Stimulated activated CD8-positive, alpha-beta memory T cell treated with anti-CD3 and anti-CD28 coated beads, Interleukin-12 subunit alpha, Interleukin-12 subunit beta, amount 100 ng/mL, for 24 hours (primary cell): ENCODE data around the gene LSM14B.
"Not testable (repeated sequence)": the region's sequence is repeated elsewhere in the genome, so short reads cannot be mapped to it uniquely, and the experiment has no call there.

Experiments used
- DNase-seq: peaks from one replicate; pipeline ENCODE4 v3.0.0-alpha.2; 2020; ENCODE audit errors: extremely low read depth

The LSM14B gene

DNA sequence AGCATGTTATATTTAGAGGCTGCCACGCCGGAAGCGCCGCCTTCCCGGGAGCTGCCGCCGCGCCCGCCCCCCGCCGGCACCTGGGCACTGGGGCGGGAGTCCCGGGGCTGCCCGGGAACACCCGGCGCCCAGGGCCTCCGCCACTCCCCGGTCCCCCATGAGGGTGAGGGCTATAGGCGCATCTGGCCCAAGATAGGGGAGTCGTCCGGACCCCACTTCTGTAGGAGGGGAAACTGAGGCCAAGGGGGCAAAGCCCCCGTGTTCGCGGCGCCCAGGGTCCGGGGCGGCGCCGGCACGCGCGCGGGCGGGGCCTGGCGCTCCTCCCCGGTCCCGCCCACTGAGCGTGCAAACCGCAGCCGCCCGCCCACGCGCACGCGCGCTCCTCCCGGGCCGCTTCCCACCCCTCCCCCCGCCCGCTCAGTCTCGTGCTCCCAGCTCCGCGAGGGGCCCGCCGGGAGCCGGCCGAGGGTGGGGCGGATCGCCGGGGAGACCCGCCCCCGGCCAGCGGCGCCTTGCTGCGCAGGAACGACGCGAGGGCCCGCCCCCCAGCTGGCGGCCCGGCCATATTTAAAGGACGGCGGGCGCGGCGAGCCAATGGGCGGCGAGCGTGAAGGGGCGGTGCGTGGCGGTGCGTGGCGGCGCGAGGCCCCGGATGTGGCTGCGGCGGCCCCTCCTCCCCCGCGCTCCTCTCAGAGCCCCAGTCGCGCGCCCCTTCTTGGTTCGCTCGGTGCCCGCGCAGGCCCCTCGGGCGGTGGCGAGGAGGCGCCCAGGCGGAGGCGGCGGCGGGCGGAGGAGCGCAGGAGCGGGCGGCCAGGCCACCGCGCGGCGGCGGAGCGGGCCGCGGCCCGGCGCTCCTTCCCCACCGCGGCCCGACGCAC is at the start of gene LSM14B:
TSS of gene LSM14B (plus strand) at position 700 of the 878 bp plus-strand sequence. CDS start 192 bp downstream, outside the sequence.
- DNase-seq = peak; percentile 93

DNA sequence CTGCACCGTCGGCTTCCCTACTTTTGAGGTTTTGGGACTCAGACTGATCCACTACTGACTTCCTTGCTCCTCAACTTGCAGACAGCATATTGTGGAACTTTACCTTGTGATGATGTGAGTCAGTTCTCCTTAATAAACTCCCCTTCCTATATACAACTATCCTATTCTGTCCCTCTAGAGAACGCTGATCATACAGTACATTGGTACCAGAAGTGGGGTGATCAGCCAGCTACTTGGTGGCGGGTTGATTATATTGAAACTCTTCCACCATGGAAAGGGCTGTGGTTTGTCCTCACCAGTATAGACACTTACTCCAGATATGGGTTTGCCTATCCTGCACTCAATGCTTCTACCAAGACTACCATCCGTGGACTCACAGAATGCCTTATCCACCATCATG is 49.0 kb upstream of the LSM14B start:
- no peak for DNase-seq

DNA sequence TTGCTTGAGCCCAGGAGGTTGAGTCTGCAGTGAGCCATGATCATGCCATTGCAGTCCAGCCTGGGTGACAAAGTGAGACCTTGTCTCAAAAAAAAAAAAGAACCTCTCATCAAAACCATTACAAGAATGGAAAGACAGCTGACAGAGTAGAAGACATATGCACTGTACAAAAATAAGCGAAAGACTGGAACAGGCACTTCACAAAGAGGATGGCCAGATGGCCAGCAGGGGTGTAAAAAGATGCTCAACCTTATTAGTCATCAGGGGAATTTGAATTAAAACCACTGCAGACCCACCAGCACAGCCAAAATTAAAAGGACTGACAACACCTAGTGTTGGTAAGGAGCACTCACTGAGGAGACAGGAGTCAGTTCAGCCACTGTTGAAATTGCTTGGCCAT is 43.1 kb upstream of the LSM14B start:
- no peak for DNase-seq

DNA sequence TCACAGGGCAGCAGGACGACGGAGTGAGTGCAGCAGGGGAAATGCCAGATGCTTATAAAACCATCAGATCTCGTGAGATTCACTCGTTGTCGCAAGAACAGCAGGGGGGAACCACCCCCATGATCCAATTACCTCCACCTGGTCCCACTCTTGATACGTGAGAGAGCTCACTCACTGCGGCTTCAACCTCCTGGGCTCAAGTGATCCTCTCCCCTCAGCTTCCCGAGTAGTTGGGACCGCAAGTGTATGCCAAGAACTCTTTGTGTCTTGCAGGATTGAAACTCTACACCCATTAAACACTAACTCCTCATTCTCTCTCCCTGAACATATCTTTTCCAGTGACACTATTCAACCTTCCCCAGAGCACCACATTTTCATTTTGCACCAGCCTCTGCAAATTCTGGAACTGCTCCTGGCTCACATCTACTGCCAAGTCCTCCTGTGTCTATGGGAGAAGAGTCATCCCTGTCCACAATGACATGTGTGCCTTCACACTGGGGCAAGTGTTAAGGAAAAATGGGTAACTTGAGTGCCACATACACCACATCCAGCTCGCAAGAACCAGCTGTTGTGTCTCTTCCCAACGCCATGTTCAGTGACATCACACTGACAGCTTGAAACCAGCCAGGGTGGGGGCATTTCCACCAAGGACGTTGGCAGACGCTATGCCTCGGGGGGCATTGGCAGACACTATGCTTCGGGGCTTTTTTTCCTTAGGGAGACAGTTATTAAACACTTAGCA is 41.9 kb upstream of the LSM14B start:
- DNase-seq = no peak

DNA sequence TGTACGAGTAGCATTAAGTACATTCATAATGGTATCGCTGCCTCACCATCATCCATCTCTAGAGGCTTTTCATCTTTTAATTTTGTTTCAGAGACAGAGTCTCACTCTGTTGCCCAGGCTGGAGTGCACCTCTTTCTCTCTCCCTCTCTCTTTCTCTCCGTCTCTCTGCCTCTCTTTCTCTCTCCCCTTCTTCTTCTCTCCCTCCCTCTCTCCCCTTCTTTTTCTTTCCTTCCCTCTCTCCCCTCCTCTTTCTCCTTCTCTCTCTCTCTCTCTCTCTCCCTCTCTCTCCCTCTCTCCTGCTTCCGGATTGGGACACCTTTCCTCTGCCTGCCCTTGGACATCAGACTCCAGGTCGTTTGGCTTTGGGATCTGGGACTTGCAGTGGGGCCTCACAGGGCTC is 39.0 kb upstream of the LSM14B start:
- no peak for DNase-seq

DNA sequence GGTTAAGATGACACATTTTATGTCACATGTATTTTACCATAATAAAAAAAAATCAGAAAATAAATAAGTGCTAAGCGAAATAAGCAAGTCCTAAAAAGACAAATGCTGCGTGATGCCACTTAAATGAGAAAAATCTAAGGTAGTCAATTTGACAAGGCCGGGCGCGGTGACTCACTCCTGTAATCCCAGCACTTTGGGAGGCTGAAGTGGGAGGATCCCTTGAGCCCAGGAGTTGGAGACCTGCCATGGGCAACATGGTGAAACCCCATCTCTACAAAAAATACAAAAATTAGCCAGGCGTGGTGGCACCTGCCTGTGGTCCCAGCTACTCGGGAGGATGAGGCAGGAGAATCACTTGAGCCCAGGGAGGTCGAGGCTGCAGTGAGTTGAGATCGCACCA is 38.1 kb upstream of the LSM14B start:
- not testable (repeated sequence) for DNase-seq

DNA sequence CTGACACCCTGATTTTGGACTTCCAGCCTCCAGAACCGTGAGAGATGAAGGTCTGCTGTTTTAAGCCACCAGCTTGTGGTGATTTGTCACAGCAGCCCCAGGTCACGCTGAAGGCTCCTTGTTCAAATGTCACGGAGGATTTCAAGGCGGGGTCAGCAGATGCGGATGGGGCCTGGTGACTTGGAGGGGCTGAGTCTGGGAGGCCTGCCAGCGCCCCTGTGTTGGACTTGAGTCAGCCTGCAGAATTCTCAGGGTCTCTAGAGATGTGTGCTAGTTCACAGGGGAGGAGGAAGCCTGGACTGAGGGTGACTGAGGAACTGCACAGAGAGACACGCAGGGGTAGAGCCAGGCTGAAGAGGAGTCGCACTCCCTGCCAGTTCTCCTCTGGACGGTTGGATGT is 37.1 kb upstream of the LSM14B start:
- no peak for DNase-seq

DNA sequence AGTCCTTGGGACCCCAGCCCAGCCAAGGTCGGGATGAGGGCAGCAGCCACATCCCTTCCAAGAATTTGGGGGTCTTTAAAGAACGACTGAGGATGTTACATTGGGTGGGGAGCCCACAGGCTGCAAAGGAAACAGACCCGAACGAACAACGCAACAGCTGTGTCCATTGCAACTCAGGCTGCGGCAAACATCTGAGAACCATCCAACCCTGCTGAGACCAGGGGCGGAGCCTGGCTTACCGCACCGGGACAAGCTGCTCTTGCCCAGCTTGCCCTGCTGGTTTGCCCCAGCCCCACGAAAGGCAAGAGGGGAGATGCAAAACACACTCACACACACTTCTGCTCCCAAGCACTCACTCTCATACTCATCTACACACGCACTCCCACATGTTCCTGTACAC is 35.0 kb upstream of the LSM14B start:
- no peak for DNase-seq

DNA sequence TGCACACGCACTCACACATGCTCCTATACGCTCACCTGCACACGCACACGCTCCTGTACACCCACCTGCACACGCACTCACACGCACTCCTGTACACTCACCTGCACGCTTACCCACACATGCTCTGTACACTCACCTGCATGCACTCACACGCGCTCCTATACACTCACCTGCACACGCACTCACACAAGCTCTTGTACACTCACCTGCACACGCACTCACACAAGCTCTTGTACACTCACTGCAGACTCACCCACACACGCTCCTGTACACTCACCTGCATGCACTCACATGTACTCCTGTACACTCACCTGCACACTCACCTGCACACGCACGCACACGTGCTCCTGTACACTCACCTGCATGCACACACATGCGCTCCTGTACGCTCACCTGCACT is 34.6 kb upstream of the LSM14B start:
- no peak for DNase-seq

DNA sequence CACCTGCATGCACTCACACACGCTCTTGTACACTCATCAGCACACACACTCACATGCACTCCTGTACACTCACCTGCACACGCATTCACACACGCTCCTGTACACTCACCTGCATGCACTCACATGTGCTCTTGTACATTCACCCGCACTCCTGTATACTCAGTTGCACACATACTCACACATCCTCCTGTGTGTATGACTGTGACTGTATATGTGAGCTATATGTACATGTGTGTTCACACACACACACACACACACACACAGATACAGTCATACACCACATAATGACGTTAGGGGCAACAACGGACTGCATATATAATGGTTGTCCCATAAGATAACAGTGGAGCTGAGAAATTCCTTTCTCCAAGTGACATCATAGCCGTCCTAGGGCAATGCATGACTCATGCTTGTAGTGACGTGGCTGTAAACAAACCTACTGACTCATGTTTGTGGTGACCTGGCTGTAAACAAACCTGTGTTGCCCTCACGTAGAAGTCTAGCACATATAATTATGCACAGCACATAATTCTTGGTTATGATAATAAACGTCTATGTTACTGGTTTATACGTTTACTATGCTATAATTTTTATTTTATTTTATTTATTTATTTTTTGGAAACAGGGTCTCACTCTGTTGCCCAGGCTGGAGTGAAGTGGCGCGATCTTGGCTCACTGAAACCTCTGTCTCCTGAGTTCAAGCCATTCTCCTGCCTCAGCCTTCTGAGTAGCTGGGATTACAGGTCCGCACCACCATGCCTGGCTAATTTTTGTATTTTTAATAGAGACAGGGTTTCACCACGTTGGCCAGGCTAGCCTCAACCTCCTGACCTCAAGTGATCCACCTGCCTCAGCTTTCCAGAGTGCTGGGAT is 33.8 kb upstream of the LSM14B start:
- DNase-seq = no peak

DNA sequence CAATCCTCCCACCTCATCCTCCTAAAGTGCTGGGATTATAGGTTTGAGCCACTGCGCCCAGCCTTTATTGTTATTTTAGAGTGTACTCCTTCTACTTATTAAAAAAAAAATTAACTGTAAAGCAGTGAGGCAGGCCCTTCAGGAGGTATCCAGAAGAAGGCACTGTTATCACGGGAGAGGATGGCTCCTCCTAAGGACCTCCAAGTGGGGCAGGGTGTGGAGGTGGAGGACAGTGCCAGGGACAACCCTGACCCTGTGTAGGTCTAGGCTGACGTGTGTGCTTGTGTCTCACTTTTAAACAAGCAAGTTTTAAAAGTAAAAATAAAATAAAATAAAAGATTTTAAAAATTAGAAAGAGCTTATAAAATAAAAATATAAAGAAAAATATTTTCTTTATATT is 32.9 kb upstream of the LSM14B start:
- DNase-seq = no peak

DNA sequence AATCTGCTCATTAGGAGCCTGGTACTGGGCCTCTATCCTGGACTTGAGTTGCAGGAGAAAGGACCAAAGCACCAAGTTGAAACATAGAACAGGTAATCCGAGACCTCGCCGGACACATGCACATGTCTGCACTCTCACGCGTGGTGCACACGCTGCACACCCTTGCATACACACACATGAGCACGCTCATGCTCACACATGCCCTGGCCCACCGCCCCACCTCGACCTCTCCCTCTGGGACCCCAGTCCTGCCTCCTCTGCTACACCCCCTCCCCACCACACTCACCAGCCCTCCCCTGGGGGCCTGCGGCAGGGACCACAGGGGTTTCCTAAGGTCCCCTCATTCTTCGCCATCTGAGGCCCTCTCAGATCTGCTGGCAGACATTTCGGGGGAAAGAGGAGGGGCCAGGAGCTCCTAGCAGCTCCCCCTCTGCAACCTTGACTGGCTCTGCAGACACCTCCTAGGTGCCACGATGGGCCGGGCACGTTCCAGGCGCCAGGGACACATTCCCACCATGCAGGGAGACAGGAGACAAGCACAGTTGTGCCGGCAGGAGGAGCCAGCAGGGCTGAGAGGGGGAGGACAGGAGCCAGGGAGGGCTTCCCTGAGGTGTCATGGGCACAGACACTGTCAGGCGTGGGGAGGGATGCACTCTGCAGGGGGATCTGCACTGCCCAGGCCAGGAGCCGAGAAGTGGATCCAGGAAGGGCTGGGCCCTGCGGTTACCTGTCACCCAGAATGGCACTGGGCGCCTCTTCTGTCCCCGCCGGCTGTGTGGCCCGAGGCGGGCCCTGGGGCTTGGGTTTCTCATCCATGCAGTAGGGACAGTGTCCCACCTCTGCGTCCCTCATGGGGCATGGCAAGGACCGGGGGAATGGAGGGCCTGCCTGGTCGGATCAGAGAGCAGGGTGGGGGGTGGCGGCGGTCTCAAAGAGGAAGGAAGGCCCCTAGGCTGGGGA is 25.6 kb upstream of the LSM14B start:
- DNase-seq = no peak

DNA sequence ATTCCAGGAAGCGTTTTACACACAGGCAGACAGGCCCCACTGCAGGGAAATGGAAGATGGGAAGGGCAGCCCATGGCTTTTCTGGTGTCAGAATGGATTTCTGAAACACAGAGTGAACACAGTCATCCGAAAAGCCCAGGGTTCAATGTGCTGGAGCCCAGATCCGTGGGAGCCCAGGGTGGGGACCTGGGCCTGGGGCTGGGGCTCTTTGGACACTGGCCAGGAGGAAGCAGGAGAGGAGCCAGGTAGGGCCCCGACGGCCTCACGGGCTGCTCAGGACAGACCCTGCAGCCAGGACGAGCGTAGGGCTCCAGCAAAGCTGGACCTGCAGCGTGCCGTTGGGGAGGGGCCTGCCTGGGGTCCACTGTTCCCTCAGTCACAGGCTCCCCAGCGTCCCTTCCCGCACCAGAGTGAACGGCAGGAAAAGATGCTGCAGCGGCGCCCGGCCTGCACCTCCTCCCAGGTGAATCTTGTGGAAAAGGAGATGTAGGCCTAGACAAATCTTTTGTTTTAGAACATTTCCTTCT is 24.3 kb upstream of the LSM14B start:
- DNase-seq = no peak

DNA sequence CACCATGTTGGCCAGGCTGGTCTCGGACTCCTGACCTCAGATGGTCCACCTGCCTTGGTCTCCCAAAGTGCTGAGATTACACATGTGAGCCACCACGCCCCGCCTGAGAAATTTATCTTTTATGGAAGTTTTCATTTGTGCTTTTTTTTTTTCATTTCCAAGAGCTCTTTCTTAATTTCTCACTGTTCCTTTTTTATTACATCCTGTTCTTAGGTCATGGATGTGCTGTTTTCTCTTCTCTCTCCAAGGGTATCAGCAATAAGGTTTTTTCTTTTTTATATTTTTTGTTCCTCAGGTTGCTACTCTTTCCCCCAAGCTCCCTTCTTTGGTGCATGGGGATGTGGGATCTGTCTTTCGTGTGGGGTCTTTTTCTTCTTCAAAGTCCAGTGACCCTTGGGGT is 21.2 kb upstream of the LSM14B start:
- DNase-seq = no peak

DNA sequence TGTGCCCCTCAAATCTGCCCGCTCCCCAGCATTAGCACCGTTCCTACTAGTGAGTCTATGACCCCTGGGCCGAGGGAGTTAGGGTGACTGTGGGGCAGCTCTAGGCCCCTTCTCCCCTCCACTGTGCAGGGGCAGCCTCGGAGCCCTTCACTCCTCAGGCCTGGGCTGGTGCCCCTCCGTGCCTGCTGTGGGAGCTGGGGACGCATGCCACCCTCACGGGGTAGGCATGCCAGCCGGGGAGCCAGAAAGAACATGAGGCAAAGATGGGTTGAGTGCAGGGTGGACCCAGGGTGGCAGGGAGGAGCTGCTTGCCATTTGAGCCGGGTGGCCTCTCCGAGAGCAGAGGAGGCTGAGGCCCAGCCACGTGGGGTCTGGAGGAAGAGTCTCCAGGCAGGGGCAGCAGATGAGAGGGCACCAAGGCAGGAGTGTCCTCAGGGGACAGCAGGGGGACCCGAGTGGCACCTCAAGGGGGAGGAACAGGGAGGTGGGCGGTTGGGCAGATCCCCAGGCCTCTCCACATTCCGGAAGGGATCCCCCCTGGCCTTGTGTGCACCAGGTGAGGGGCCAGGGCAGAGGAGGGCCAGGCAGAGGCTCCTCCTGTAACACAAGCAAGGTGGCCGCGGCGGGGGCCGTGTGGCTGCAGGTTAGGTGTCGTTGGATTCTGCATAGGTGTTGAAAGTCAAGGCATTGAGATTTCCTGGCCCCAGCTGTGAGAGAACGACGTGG is 18.6 kb upstream of the LSM14B start:
- no peak for DNase-seq

DNA sequence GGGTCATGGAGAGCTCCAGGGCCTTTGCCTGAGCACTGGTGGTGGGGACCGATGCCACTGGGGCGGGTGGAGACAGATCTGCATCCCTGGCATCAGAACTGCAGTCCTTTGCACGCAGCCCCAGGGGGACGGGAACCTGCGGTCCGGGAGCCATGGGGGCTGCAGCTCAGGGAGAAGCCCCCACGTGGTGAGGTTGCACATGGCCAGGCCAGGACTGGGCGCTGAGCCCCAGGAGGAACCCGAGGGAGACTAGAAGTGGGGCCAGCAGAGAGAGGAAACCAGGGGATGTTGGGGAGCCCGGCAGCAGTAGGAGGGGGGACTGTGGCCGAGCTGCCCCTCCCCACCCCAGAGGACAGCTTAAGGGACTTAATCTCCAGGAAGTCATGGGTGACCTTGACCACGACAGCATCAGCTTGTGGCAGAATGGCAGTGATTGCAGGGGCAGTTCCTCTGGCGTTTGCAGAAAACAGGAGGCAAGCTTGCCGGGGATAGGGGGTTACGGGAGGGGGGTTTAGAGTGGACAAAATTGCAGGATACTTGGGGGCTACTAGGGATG is 18.0 kb upstream of the LSM14B start:
- no peak for DNase-seq

DNA sequence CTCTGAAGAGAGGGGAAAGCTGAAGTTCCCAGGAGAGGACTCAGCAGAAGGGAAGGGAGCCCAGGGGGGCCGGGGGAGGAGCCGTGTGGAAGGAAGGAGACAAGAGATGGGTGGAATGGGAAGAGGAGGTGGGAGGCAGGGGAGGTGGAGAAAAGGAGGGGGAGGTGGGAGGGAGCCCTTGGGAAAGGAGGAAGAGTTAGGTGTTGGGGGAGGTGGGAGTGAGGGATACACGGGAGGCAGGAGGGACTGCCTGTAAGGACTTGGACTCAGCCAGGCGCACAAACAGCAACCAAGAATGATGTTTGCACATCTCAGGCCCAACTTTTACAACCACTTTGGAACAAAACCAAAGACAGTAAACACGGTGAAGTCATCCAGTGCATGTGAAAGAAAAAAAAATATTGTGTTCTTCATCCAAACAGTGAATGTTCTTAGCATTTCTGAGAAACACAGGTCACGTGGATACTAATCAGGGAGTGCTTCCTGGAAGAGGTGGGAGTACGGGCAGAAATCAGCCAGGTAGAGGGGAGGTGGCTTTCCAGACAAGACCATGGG is 17.4 kb upstream of the LSM14B start:
- DNase-seq = no peak

DNA sequence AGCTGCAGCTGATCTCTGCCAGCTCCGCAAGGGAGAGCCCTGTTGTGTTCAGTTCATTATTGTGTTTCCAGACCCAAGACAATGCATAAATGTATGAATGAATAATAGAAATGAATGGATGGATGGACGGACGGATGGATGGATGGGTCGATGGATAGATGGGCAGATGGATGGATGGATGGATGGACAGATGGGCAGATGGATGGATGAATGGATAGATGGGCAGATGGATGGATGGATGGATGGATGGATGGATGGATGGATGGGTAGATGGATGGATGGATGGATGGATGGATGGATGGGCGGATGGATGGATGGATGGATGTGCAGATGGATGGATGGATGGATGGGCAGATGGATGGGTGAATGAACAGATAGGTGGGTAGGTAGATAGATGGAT is 16.7 kb upstream of the LSM14B start:
- DNase-seq = no peak

DNA sequence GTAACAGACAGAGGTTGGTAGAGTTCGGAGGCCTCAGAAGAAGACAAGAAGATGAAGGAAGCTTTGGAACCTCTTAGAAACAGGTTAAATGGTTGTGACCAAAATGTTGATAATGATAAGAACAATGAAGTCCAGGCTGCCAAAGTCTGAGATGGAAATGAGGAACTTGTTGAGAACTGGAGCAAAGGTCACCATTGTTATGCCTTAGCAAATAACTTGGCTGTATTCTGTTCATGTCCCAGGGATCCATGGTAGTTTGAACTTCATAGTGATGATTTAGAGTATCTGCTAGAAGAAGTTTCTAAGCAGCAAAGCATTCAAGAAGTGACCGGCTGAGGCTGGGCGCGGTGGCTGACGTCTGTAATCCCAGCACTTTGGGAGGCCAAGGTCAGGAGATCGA is 11.1 kb upstream of the LSM14B start:
- no peak for DNase-seq
